COLO668 (cell line): ENCODE data around the gene RAB27B.

ENCODE experiments used
- DNase-seq: peaks from one replicate; lab custom pipeline; 2025; ENCODE audit not compliant: unreplicated experiment; lab: John Stamatoyannopoulos, UW

The RAB27B gene

DNA sequence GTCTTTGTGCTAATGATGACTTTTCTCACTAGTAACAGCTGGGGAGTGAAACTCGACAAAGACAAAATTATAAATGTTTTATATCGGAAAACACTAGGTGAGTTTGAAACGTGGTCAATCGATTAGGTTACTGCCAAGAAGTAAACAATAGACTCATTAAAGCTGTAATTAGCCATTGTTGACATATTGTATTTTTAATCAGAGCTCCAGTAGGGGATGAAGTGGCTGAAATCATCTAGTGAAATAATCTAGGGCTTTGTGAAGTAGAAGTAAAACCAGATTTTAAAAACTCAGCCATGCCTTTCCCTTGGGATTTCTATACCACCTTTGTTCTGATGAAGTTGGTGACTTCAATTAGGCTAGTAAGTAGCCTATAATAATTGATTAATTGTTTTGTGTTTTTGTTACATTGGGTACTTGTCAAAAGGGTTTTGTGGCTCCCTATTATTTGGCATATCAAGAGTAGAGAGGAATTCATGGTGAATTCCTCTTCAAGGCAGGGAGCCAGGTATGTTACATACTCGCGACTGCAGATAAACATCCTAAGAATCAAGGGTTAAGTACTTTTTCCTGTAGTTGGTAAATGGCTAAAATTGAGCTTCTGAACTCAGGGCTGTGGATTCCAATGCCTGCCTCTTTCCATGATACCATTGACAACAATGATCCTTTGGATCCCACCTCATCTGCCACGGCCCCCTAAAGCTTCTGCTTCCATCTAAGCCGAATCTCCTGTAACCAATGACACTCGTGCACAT lies 31.6 kb downstream of the RAB27B start:
- DNase-seq, result no peak

- no peak for DNase-seq
These were observed 32.7 kb downstream of the RAB27B start for GRCh38 chr18:54860941-54861340.

DNA sequence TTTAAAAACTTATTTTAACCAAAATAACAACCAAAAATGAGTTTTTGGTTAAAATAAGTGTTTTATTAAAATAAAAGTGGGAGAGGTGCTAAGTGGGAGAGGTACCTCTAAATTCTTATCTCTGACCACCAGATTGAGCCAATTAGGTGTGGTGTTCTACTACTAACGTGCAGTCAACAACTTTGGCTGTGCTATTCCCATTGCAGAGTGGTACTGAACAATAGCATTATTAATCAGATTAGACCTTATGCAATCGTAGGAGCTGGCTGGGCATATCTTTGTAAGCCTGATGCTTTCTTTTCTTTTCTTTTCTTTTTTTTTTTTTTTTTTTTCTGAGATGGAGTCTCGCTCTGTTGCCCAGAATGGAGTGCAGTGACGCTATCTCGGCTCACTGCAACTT lies 38.9 kb downstream of the RAB27B start:
- DNase-seq, result no peak

DNA sequence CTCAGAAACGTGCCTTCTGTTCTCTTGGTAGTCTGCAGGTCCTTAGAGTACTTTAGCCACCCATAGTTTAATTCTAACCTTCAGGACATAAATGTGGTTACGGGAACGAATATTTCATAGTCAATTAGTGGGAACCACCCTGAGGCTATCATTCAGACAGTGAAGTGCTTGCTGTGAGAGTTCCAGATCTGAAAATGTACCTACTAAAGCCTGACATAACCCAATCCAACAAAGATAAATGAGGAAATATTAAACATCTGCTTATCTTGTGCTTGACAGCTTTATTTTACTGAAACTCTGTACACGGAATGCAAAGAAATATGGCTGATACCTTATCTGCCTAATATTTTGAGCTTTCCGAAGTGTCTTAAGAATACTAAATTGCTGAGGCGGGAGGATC lies 43.0 kb downstream of the RAB27B start:
- DNase-seq, result no peak

- DNase-seq, result no peak
These were observed 44.4 kb downstream of the RAB27B start for GRCh38 chr18:54872681-54873080.

GRCh38 chr18:54873884-54874255 lies 45.6 kb downstream of the RAB27B start:
- no peak for DNase-seq

DNA sequence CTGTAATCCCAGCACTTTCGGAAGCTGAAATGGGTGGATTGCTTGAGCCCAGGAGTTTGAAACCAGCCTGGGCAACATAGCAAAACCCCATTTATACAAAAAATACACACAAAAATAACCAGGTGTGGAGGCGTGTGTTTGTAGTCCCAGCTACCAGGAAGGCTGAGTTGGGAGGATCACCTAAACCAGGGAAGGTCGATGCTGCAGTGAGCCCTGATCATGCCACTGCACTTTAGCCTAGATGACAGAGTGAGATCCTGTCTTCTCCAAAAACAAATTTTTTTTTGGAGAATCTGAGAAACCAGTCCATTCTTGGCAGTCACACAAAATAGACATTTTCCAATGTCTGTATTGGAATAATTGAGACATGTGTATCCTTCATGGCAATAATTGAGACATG lies 46.8 kb downstream of the RAB27B start:
- DNase-seq, result no peak

DNA sequence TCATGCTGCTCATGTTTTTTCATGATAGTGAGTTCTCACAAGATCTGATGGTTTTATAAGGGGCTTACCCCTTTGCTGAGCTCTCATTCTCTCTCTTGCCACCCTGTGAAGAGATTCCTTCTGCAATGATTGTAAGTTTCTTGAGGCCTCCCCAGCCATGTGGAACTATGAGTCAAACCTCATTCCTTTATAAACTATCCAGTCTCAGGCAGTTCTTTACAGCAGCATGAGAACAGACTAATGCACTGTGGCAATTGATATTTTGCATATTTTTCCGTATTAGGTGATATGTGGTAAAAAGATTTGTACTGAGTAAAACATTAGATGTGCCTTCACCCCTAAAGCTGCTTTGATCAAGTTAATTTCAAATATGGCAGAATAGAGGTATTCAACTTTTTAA lies 48.8 kb downstream of the RAB27B start:
- DNase-seq, result no peak

DNA sequence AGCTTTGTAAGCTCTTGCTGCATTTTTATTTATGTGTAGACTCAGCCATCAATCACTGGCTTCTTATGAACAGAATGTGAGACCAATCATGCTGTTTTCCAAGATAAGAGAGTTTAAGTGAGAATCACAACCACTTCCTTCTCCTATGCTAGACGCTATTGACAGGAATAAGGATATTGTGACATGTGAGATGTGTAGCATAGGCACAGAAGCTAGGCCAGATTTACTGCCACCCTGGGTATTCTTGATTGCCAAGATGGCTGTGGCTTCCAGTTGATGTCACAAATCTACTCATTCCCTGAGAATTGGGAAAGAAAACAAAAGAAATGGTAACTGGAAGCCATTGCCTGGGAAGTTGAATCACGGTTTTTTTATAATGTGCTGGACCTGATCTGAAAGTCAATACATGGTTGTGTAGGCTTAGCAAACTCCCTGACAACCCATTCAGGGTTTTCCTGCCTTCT lies 49.9 kb downstream of the RAB27B start:
- no peak for DNase-seq

- DNase-seq, result no peak
These were observed 50.5 kb downstream of the RAB27B start for GRCh38 chr18:54878659-54879358.

DNA sequence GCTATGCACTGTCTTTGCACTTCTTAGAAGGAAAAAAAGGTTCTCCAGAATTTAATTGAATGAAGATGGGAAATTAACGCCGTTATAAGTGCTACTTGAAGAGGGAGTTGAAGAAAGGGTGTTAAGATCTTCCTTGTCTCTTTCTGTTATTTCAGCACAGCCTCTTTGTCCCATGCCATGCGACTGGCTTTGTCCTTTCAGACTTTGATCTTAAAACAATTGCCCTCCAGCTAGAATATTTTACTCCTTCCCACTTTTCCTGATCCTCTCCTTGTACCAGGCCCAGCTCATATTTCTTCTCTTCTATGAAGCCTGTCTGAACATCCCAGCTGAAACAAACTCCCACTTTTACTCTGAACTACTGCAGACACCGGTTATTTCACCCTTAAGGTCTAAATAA lies 51.4 kb downstream of the RAB27B start:
- no peak for DNase-seq

GRCh38 chr18:54880395-54881105 lies 52.3 kb downstream of the RAB27B start:
- DNase-seq, result no peak

GRCh38 chr18:54881229-54881768 lies 53.0 kb downstream of the RAB27B start:
- no peak for DNase-seq

DNA sequence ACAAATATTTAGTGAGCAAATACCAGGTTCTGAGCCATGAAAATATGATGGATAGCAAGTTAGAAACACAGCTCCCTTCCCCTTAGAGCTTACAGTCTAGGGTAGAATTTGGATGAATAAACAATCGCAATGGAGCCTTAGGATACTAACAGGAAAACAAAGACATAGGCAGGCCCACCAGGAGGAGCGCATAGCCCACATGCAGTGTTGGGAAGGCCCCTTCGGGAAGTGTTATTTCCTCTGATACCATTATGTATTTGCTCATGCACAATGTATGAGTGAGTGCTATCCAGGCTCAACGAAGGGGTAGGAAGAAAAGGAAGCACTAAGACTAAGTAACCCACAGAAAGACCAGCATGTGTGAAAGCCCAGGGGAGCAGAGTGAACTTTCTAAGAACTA lies 54.0 kb downstream of the RAB27B start:
- DNase-seq, result no peak

DNA sequence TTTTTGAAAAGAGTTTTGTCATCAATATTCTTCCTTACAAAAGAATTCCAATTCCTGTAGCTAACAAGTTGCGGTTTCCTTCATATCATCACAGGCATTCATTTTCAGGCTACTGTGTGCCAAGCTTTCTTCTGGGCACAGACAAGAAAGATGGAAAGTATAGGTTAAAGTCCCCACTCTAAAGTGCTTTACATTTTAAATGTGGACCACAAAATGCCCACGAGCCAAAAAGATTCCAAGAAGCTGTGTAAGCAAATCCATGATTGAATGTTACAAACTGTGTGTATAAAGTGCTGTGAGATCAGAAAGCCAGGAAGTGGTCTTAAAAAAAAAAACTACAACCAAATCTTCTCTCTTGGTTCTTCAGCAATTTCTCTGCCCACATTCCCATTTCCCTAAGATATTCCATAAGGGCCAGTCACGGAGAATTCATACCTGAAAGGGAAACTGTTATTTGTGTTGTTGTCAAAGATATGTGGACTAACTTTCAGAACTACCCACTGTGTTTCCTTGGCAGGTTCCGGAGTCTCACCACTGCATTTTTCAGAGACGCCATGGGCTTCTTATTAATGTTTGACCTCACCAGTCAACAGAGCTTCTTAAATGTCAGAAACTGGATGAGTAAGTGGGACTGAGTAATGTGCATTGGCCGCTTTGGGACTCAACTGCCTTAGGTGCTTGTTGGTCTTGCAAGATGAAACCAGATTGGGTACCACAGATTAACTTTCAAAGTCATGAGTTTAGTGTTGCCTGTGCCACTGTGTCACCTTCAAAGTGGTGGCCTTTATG lies 55.7 kb downstream of the RAB27B start:
- DNase-seq, result no peak

- DNase-seq, result no peak
These were observed 60.1 kb downstream of the RAB27B start for GRCh38 chr18:54888378-54888777.

DNA sequence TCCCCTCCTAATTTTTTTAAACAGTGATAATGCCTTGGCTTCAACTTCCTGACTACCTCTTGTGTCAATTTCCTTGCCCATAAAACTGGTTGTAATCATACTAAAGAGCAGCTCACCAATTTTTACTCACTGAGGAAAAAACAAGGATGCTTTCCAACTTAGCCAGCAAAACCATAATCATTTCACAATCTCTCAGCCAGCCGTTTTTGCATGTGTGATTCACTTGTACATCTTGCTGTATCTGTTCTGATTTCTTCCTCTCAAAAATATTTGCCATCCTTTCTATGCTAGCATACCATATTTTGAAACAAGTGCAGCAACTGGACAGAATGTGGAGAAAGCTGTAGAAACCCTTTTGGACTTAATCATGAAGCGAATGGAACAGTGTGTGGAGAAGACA lies 60.7 kb downstream of the RAB27B start:
- no peak for DNase-seq

- DNase-seq, result no peak
These were observed 71.2 kb downstream of the RAB27B start for GRCh38 chr18:54899500-54899899.

DNA sequence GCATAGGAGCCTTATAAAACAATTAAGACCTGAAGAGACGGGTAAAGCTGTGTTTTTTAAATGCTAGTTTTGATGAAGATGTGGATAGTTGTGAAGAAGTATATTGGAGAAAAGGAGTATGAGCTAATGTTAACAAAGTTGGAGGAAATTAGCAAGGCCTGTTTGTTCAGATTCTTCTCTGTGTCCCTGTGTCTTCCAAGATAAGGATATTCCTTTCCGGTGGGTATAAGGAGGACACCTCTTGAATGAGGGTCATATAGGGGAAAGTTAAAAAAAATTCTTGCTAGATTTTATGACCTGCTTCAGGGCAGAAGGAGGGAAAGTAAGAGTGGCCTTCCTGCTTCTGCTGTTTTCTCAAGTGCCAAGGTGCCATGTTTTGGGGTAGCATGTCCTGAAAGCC lies 72.0 kb downstream of the RAB27B start:
- DNase-seq, result no peak

- no peak for DNase-seq
These were observed 76.3 kb downstream of the RAB27B start for GRCh38 chr18:54904581-54904980.

GRCh38 chr18:54905629-54906028 lies 77.4 kb downstream of the RAB27B start:
- no peak for DNase-seq
